ENCODE data around the gene CHRM4. TPM values are rescaled to one million over a fixed set of nuclear protein-coding genes. Genes with fewer than 3 reads are reported as not detected.

Gene CHRM4
- polyA plus RNA-seq, 1 experiment, result not detected

GRCh38 chr11:46393231-46393616, 1.6 kb upstream of the CHRM4 start:
- peaks cover 4% of the 10 kb centered on the region; the same call in 1 of the 2 replicates for H3K9me3 ChIP-seq (ENCODE audit: control insufficient read depth, insufficient read depth, low read length)
- no peak overlapping the region for H3K4me3 ChIP-seq (ENCODE audit: low read depth, low read length)
- H3K27ac ChIP-seq (ENCODE audit: low read depth, low read length), result no peak overlapping the region
- DNase-seq (ENCODE audit: low read depth, low spot score), result no peak
- CTCF ChIA-PET, result interaction anchor here (0.5 to 2.0 kb wide), 4 partner anchors 10 to 270 kb away, joined by 3 to 17 read pairs (median 8); no protein-coding TSS in a partner anchor
- POLR2A ChIA-PET, result interaction anchor here (1.1 kb wide), 2 partner anchors 12 to 153 kb away, joined by 3 to 4 read pairs; partner anchors contain the start of gene MDK
- peaks cover 29% of the 10 kb centered on the region for H3K27me3 ChIP-seq (ENCODE audit: control insufficient read depth, insufficient read depth, low read length)
- TF ChIP-seq, protein P1, sequence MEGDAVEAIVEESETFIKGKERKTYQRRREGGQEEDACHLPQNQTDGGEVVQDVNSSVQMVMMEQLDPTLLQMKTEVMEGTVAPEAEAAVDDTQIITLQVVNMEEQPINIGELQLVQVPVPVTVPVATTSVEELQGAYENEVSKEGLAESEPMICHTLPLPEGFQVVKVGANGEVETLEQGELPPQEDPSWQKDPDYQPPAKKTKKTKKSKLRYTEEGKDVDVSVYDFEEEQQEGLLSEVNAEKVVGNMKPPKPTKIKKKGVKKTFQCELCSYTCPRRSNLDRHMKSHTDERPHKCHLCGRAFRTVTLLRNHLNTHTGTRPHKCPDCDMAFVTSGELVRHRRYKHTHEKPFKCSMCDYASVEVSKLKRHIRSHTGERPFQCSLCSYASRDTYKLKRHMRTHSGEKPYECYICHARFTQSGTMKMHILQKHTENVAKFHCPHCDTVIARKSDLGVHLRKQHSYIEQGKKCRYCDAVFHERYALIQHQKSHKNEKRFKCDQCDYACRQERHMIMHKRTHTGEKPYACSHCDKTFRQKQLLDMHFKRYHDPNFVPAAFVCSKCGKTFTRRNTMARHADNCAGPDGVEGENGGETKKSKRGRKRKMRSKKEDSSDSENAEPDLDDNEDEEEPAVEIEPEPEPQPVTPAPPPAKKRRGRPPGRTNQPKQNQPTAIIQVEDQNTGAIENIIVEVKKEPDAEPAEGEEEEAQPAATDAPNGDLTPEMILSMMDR (IDR thresholded peaks at IDR 0.05; ENCODE audit: low read depth, low read length), result no peak

DNA sequence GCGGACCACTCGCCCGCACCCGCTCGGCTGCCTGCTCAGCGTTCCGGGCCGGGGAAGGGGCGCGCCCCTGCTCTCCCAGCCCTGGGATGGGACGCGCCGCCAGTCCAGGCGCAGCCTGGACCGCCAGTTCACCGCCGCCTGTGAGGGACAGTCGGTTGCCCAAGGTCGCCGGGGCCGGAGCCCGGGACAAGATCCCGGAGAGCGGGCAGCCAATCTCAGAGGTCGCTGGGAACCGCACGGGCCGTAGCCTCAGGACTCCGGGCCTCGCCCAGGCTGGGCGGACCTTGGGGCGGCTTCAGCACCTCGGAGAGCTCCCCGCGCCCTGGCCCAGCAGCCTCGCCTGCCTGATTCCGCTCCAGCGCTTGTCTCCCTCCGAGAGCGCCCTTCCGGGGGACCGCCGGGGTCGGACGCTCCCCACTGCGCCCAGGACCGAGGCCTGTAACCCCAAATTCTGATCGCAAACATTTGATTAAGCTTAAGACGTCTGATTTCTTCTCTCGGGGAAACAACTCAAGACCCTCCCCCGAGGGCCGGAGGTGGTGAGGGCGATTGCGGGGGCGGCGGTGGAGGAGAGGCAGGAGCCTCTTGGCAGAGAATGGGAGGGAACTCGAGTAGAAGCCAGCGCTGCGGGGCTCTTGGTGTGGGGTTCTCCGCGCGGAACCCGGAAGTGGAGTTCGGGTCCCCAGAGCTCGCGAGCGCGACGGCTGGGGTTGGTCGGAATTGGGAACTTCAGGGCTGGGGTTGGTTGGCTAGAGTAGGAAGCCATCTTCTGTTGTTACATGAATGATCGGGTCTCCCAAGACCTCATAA, 1.1 kb upstream of the CHRM4 start:
- POLR2A ChIA-PET, result interaction anchor here (0.5 to 1.2 kb wide), 6 partner anchors 12 to 154 kb away, joined by 3 to 6 read pairs (median 4); partner anchors contain the start of genes DGKZ and MDK
- TF ChIP-seq, protein P1 (IDR thresholded peaks at IDR 0.05; ENCODE audit: low read depth, low read length), result no peak
- Histone ChIP-seq H3K4me3 (ENCODE audit: low read depth, low read length) (peak overlapping the region; percentile 48), H3K9me3 (ENCODE audit: control insufficient read depth, insufficient read depth, low read length) (peaks cover 4% of the 10 kb centered on the region; the same call in 1 of the 2 replicates), H3K27ac (ENCODE audit: low read depth, low read length) (no peak overlapping the region), H3K27me3 (ENCODE audit: control insufficient read depth, insufficient read depth, low read length) (peaks cover 29% of the 10 kb centered on the region)
- DNase-seq (ENCODE audit: low read depth, low spot score), result peak; percentile 48
- CTCF ChIA-PET, result interaction anchor here (0.5 to 2.0 kb wide), 14 partner anchors 9 to 270 kb away, joined by 3 to 17 read pairs (median 4); no protein-coding TSS in a partner anchor

GRCh38 chr11:46391186-46391577, 394 bp downstream of the CHRM4 start:
- Histone ChIP-seq H3K27ac (ENCODE audit: low read depth, low read length) (no peak overlapping the region), H3K9me3 (ENCODE audit: control insufficient read depth, insufficient read depth, low read length) (peaks cover 5% of the 10 kb centered on the region; the same call in 1 of the 2 replicates), H3K27me3 (ENCODE audit: control insufficient read depth, insufficient read depth, low read length) (peaks cover 29% of the 10 kb centered on the region), H3K4me3 (ENCODE audit: low read depth, low read length) (peak overlapping the region; percentile 48)
- CTCF ChIA-PET, result interaction anchor here (0.8 to 2.0 kb wide), 8 partner anchors 8 to 226 kb away, joined by 3 to 17 read pairs (median 5); partner anchors contain the start of genes ATG13 and HARBI1
- no peak for DNase-seq (ENCODE audit: low read depth, low spot score)
- POLR2A ChIA-PET, result interaction anchor here (1.2 kb wide), 1 partner anchor 25 kb away, joined by 4 read pairs; no protein-coding TSS in a partner anchor
- TF ChIP-seq, protein P1 (IDR thresholded peaks at IDR 0.05; ENCODE audit: low read depth, low read length), result no peak

GRCh38 chr11:46390331-46391171, 1.0 kb downstream of the CHRM4 start:
- TF ChIP-seq, protein P1 (IDR thresholded peaks at IDR 0.05; ENCODE audit: low read depth, low read length), result no peak
- no peak for DNase-seq (ENCODE audit: low read depth, low spot score)
- Histone ChIP-seq H3K9me3 (ENCODE audit: control insufficient read depth, insufficient read depth, low read length) (peaks cover 10% of the 10 kb centered on the region; the same call in 1 of the 2 replicates), H3K27ac (ENCODE audit: low read depth, low read length) (no peak overlapping the region), H3K27me3 (ENCODE audit: control insufficient read depth, insufficient read depth, low read length) (peaks cover 29% of the 10 kb centered on the region), H3K4me3 (ENCODE audit: low read depth, low read length) (no peak overlapping the region)
- POLR2A ChIA-PET, result no interaction called here
- CTCF ChIA-PET, result interaction anchor here (0.6 to 3.5 kb wide), 9 partner anchors 13 to 384 kb away, joined by 3 to 36 read pairs (median 5); no protein-coding TSS in a partner anchor
